Activated CD8-positive, alpha-beta memory T cell treated with anti-CD3 and anti-CD28 coated beads, Interleukin-2, amount 10 ng/mL, durations not matched to agents 7 days and 5 days (primary cell): ENCODE data around the gene CDCA8. TPM values are rescaled to one million over a fixed set of nuclear protein-coding genes. Genes with fewer than 3 reads are reported as not detected.
"Not testable (repeated sequence)": the region's sequence is repeated elsewhere in the genome, so short reads cannot be mapped to it uniquely, and the experiment has no call there.

Experiments
- ATAC-seq: fragments of 150-1000 bp; cut with Tn5 transposase; one replicate; pipeline ENCODE4 v1.10.0; 2021; ENCODE audit warnings: moderate library complexity
- CTCF ChIA-PET: fragments of 350-600 bp; sonication (Branson Sonifier 250); formaldehyde crosslinking; loops from one replicate; lab custom pipeline; 2021; ENCODE audit warnings: antibody characterized with exemption; lab: Charles Lee
- DNase-seq: peaks from one replicate; pipeline ENCODE4 v3.0.0-alpha.2; 2020
- H3K27ac Mint-ChIP-seq: one replicate; pipeline ENCODE4 v1.8.0; 2021; ENCODE audit warnings: mild to moderate bottlenecking, mixed read lengths
- H3K27me3 Mint-ChIP-seq: one replicate; pipeline ENCODE4 v1.8.0; 2021; ENCODE audit warnings: mixed read lengths
- H3K36me3 Mint-ChIP-seq: one replicate; pipeline ENCODE4 v1.8.0; 2021; ENCODE audit warnings: mild to moderate bottlenecking, mixed read lengths
- H3K4me1 Mint-ChIP-seq: one replicate; pipeline ENCODE4 v1.8.0; 2021; ENCODE audit warnings: mixed read lengths
- H3K4me3 Mint-ChIP-seq: one replicate; pipeline ENCODE4 v1.8.0; 2021; ENCODE audit warnings: mild to moderate bottlenecking, moderate library complexity, mixed read lengths
- H3K9me3 Mint-ChIP-seq: one replicate; pipeline ENCODE4 v1.8.0; 2022; ENCODE audit warnings: low read depth, mixed read lengths
- total RNA-seq, 2 experiments: library from RNA; stranded (reverse); gene quantifications; one replicate each; pipeline ENCODE4 v1.2.3, GENCODE V29; 2021

The CDCA8 gene
- total RNA-seq, 2 experiments from 2014 or later, result 77.2 to 97.3 TPM

DNA sequence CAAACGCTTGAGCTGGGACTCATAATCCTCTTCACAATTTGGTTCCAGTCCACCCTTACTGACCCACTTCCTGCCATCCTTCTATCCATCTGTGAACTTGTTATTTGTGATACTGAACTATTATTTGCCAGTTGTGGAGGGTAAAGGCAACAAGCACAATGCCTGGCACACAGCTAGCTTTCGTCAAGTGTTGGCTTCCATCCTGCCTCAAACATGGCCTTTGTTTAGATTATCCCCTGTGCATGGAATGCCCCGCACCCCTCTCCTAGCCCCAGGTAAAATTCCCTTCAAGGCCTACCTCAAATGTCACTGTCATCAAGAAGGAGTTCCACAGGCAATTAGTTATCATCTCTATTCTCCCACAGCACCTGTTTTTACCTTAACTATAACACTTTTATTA is 11.4 kb upstream of the CDCA8 start:
- Mint-ChIP-seq H3K27me3 (peaks cover 2% of the 10 kb centered on the region), H3K4me1 (peaks cover 6% of the 10 kb centered on the region), H3K9me3 (no peaks in the 10 kb centered on the region), H3K36me3 (peaks cover 15% of the 10 kb centered on the region), H3K4me3 (no peak overlapping the region), H3K27ac (no peak overlapping the region)
- DNase-seq (no peak), ATAC-seq (no peak)
- CTCF ChIA-PET, result interaction anchor here (1.0 to 14.3 kb wide), 13 partner anchors 12 to 233 kb away, joined by 3 to 145 read pairs (median 7); partner anchors contain the start of gene CDCA8

DNA sequence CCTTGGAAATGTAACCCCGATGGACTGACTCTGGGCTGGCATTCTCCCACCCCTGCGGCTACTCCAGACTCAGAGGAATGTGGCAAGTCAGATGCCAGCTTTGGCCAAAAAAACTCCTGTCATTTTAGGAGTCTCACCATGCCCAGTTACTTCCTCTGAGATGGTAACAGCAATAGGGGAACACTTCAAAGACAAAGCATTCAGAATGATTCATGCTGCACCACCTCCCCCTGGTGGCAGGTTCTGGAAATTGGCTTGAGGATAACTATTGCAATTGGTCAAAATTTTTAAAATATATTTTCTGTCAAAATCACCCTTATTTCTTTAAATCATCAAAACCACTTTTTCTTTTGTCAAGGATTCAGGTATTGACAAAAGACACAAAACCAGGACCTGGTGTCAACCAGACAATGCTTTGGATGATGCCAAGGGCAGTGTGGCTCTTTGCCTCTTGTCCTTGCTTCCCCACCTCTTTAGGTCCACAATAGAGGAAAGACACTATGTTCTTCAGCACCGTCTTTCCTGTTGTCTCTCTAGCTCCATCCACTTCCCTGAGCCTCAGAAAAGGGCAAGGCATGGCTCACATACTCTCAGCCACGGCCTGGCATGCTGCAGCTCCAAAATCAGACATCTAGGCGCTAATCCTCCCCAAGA is 9.9 kb upstream of the CDCA8 start:
- CTCF ChIA-PET, result interaction anchor here (0.7 to 14.3 kb wide), 34 partner anchors 9 to 234 kb away, joined by 3 to 145 read pairs (median 4); partner anchors contain the start of genes CDCA8, GNL2 and SNIP1
- Mint-ChIP-seq H3K4me1 (peaks cover 6% of the 10 kb centered on the region), H3K27ac (peak overlapping the region; percentile 52), H3K9me3 (no peaks in the 10 kb centered on the region), H3K27me3 (no peaks in the 10 kb centered on the region), H3K4me3 (no peak overlapping the region), H3K36me3 (peaks cover 22% of the 10 kb centered on the region)
- DNase-seq, result peak; percentile 84
- peak; percentile 80 for ATAC-seq

DNA sequence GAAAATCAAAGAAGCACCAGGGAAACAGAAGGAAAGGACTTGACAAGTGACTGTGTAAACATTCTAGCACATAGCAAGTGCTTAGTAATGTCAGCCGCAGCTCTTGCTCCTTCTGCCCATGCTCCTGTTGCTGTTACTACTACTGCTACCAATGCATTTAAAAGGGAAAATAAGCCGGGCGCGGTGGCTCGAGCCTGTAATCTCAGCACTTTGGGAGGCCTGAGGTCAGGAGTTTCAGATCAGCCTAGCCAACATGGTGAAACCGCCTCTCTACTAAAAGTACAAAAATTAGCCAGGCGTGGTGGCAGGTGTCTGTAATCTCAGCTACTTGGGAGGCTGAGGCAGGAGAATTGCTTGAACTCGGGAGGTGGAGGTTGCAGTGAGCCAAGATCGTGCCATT is 8.1 kb upstream of the CDCA8 start:
- not testable (repeated sequence) for H3K27me3 Mint-ChIP-seq, ATAC-seq, H3K4me3 Mint-ChIP-seq, H3K9me3 Mint-ChIP-seq, DNase-seq
- peak overlapping the region; percentile 0 for H3K27ac Mint-ChIP-seq
- CTCF ChIA-PET, result interaction anchor here (1.1 to 14.3 kb wide), 10 partner anchors 8 to 230 kb away, joined by 3 to 145 read pairs (median 4); partner anchors contain the start of genes CDCA8 and MTF1
- H3K4me1 Mint-ChIP-seq, result peaks cover 22% of the 10 kb centered on the region
- H3K36me3 Mint-ChIP-seq, result peaks cover 34% of the 10 kb centered on the region

DNA sequence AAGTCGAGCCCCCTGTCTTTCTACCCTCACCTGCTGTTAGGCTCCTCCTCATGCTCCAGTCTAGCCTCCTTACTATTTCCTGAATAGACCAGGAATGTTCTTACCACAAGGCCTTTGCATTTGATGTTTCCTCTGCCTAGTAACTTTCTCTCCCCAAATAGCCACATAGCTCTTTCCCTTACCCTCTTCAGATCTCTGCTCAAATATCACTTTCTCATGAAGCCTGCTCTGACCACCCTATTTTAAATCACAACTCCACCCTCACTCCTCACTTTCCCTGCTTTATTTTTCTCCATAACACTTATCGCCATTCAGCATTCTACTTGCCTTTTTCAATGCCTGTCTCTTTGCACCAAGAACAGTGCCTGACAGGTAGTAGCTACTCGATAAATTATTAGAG is 6.6 kb upstream of the CDCA8 start:
- H3K27ac Mint-ChIP-seq, result no peak overlapping the region
- H3K4me3 Mint-ChIP-seq, result no peak overlapping the region
- peaks cover 33% of the 10 kb centered on the region for H3K4me1 Mint-ChIP-seq
- H3K36me3 Mint-ChIP-seq, result peaks cover 36% of the 10 kb centered on the region
- no peaks in the 10 kb centered on the region for H3K27me3 Mint-ChIP-seq
- no peak for DNase-seq
- CTCF ChIA-PET, result interaction anchor here (1.2 to 14.3 kb wide), 3 partner anchors 9 to 210 kb away, joined by 3 to 145 read pairs (median 3); no protein-coding TSS in a partner anchor
- no peaks in the 10 kb centered on the region for H3K9me3 Mint-ChIP-seq
- no peak for ATAC-seq

DNA sequence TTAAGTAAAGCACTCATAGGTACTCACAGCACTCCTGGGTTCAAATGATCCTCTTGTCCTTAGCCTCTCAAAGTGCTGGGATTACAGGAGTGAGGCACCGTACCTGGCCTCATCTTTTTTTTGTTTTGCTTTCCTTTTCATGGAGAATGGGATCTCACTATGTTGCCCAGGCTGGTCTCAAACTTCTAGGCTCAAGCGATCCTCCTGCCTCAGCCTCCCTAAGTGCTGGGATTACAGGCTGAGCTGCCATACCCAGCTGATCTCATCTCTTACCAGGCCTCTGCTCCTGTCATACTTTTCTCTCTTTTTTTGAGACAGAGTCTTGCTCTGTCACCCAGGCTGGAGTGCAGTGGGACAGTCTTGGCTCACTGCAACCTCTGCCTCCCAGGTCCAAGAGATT is 4.6 kb upstream of the CDCA8 start:
- H3K4me1 Mint-ChIP-seq, result peaks cover 38% of the 10 kb centered on the region
- not testable (repeated sequence) for H3K27me3 Mint-ChIP-seq, H3K4me3 Mint-ChIP-seq, ATAC-seq, DNase-seq, H3K9me3 Mint-ChIP-seq
- CTCF ChIA-PET, result interaction anchor here (5.8 kb wide), 1 partner anchor 84 kb away, joined by 22 read pairs; no protein-coding TSS in a partner anchor
- H3K27ac Mint-ChIP-seq, result peak overlapping the region; percentile 58
- peaks cover 34% of the 10 kb centered on the region for H3K36me3 Mint-ChIP-seq

DNA sequence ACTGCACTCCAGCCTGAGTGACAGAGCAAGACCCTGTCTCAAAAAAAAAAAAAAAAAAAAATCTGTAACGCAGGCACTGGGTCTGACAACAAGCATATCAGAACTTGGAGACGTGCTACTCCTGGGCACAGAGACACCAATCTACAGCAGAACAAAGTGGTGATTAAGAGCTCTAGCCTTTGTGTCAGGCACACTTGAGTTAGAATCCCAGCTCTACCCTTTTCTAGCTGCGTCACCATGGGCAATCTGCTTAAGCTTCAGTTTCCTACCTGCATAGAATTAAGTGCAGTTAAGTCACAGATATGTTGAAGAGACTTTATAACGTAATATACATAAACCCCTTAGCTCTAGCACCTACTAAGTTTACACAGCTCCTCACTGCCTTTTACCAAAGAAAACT is 3.4 kb upstream of the CDCA8 start:
- ATAC-seq, result no peak
- no peak for DNase-seq
- Mint-ChIP-seq H3K9me3 (no peaks in the 10 kb centered on the region), H3K4me1 (peaks cover 39% of the 10 kb centered on the region), H3K27me3 (no peaks in the 10 kb centered on the region), H3K4me3 (peak overlapping the region; percentile 94), H3K27ac (peak overlapping the region; percentile 94), H3K36me3 (peaks cover 32% of the 10 kb centered on the region)
- CTCF ChIA-PET, result interaction anchor here (0.6 to 5.8 kb wide), 10 partner anchors 20 to 214 kb away, joined by 3 to 22 read pairs (median 5); partner anchors contain the start of genes GNL2, MEAF6 and MTF1

DNA sequence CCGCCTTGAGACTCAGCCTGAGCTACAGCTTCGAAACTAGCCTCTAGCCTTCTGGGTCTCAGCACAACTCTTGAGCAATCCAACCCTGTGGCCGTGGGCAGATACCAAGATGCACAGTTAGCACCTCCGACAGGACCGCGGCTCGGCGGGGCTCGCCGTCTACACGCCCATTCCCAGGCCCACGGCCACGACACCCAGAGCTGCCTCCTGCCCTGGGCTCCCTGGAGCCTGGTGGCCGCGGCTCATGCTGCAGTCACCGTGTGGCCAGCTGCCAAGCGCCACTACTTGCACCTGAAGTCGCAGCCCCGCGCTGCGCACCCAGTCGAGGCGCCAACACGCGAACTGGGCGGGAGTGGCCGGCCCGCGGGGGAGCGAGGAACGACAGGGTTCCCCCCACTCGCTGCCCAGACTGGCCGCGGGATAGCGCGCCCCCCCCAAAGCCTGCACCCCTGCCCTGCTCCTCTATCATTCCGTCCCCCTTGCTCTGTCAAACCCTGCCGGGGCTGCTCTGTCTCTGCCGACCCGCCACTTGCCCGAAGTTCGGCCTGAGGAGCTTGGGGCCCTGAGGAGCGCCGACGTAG is 729 bp upstream of the CDCA8 start:
- peak overlapping the region; percentile 94 for H3K4me3 Mint-ChIP-seq
- ATAC-seq (peak; percentile 4), DNase-seq (peak; percentile 59)
- peaks cover 37% of the 10 kb centered on the region for H3K36me3 Mint-ChIP-seq
- no peaks in the 10 kb centered on the region for H3K9me3 Mint-ChIP-seq
- CTCF ChIA-PET, result interaction anchor here (0.6 to 6.5 kb wide), 9 partner anchors 10 to 298 kb away, joined by 3 to 57 read pairs (median 6); partner anchors contain the start of genes GNL2, MEAF6, MTF1 and SF3A3
- no peaks in the 10 kb centered on the region for H3K27me3 Mint-ChIP-seq
- H3K4me1 Mint-ChIP-seq, result peaks cover 52% of the 10 kb centered on the region
- H3K27ac Mint-ChIP-seq, result peak overlapping the region; percentile 94

DNA sequence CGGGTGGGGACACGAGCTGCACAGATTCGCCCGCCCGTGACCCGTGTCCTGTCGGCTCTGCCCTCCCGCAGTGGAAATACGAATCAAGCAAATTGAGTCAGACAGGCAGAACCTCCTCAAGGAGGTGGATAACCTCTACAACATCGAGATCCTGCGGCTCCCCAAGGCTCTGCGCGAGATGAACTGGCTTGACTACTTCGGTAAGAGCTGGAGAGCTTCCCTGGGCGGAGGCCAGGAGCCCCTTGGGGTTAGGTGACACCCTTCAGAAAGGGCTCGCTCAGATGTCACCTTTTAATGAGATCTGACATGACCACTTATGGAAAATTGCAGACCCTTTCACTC is 489 bp downstream of the CDCA8 start:
- H3K4me1 Mint-ChIP-seq, result peaks cover 62% of the 10 kb centered on the region
- DNase-seq (no peak), ATAC-seq (no peak)
- H3K36me3 Mint-ChIP-seq, result peaks cover 42% of the 10 kb centered on the region
- no peaks in the 10 kb centered on the region for H3K27me3 Mint-ChIP-seq
- peak overlapping the region; percentile 94 for H3K27ac Mint-ChIP-seq
- no peaks in the 10 kb centered on the region for H3K9me3 Mint-ChIP-seq
- peak overlapping the region; percentile 94 for H3K4me3 Mint-ChIP-seq
- CTCF ChIA-PET, result interaction anchor here (0.8 to 6.5 kb wide), 6 partner anchors 11 to 167 kb away, joined by 3 to 57 read pairs (median 4); partner anchors contain the start of gene MTF1

DNA sequence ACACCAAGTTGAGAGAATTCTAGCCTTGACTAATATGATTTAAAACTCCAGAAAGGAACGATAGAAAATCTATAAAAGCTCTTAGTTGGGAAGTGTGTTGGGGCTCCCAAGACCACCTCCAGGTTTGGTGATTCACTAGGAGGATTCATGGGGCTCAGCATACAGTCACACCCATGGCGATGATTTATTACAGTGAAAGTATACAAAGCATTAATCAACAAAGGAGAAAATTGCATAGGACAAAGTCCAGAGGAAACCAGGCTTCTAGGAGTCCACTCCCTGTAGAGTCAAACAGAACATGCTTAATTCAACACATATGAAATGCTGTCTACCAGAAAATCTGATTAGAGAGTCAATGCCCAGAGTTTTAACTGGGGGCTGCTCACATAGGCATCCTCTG is 4.8 kb downstream of the CDCA8 start:
- CTCF ChIA-PET, result interaction anchor here (1.2 kb wide), 1 partner anchor 163 kb away, joined by 3 read pairs; no protein-coding TSS in a partner anchor
- peaks cover 63% of the 10 kb centered on the region for H3K36me3 Mint-ChIP-seq

DNA sequence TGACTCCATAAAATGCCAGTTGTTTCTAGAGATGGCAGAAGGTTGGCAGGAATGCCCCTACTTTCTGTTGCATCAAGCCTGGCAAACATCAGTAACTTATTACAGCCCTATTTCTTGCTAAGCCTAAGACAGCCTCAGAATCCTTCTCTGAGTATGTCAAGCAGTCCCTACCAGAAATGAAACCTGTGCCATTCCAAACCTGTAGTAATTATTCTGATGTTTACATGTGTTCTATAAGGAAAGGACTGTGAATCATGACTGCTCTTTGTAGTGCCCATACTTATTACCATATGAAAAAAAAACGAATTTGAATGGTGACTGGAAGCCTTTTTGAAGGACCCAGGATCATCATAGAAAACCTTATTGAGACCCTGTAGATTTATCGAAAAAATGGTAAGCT is 5.4 kb downstream of the CDCA8 start:
- Mint-ChIP-seq H3K27me3 (no peaks in the 10 kb centered on the region), H3K9me3 (no peaks in the 10 kb centered on the region), H3K4me3 (no peak overlapping the region), H3K4me1 (peaks cover 42% of the 10 kb centered on the region), H3K36me3 (peaks cover 67% of the 10 kb centered on the region), H3K27ac (no peak overlapping the region)
- DNase-seq (no peak), ATAC-seq (no peak)
- CTCF ChIA-PET, result no interaction called here

More for the DNA sequence above, 4.8 kb downstream of the CDCA8 start:
- Mint-ChIP-seq H3K4me3 (no peak overlapping the region), H3K27me3 (no peaks in the 10 kb centered on the region), H3K4me1 (peaks cover 44% of the 10 kb centered on the region), H3K9me3 (no peaks in the 10 kb centered on the region), H3K27ac (no peak overlapping the region)
- no peak for ATAC-seq
- DNase-seq, result no peak

DNA sequence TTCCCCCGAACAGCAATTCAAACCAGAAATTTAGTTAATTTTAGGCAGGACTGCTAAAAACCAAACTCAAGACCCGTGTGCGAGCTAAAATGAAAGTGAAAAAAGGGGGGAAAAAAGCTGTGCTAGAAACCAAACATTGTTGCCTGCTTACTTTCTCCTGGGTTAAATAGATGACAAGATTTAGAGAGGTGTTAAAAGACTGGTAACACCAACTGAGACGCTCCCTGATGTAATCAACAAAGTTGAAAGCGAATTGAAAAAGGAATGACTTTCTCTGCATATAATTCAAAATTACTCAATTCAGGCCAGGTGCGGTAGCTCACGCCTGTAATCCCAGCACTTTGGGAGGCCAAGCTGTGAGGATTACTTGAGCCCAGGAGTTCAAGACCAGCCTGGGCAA is 6.8 kb downstream of the CDCA8 start:
- peak overlapping the region; percentile 53 for H3K27ac Mint-ChIP-seq
- H3K4me3 Mint-ChIP-seq, result no peak overlapping the region
- CTCF ChIA-PET, result interaction anchor here (1.4 to 1.7 kb wide), 3 partner anchors 9 to 160 kb away, joined by 3 to 6 read pairs (median 5); partner anchors contain the start of gene MTF1
- H3K4me1 Mint-ChIP-seq, result peaks cover 40% of the 10 kb centered on the region
- H3K36me3 Mint-ChIP-seq, result peaks cover 76% of the 10 kb centered on the region
- ATAC-seq (no peak), DNase-seq (no peak)
- H3K9me3 Mint-ChIP-seq, result no peaks in the 10 kb centered on the region
- no peaks in the 10 kb centered on the region for H3K27me3 Mint-ChIP-seq

DNA sequence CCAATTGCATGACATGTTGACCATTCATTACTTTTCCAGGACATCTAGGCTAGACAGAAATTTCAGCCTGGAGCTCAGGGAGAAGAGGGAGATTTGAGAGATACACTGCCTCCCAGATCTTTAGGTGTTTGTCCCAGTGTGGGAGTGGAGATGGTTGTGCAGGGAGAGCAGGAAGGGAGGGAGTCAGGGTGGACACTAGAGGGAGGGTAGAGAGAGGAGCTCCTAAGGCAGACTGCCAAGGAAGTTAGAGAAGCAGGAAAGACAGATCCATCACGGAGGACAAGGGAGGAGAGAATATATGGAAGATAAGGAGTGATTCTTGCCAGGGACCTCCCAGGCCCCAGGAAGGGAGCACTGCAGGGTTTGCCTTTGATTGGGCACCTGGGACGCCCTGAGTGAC is 8.7 kb downstream of the CDCA8 start:
- peaks cover 27% of the 10 kb centered on the region for H3K4me1 Mint-ChIP-seq
- no peak overlapping the region for H3K4me3 Mint-ChIP-seq
- no peaks in the 10 kb centered on the region for H3K9me3 Mint-ChIP-seq
- H3K27ac Mint-ChIP-seq, result no peak overlapping the region
- peaks cover 71% of the 10 kb centered on the region for H3K36me3 Mint-ChIP-seq
- no peak for DNase-seq
- CTCF ChIA-PET, result no interaction called here
- no peak for ATAC-seq
- H3K27me3 Mint-ChIP-seq, result no peaks in the 10 kb centered on the region

DNA sequence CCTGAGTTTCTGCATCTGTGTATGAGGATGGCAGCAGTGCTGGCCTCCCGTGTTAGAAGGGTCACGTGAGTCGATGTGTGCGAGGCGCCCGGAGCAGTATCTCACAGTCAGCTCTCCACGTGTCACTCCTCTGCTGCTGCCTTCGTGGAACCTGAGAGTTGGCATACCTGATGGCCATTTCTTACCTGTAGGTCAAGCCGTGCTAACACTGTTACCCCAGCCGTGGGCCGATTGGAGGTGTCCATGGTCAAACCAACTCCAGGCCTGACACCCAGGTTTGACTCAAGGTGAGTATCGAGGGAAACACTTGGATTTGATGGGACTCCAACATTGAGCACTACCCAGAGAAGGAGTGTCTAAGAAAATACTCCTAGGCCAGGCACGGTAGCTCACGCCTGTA is 10.7 kb downstream of the CDCA8 start:
- H3K9me3 Mint-ChIP-seq, result no peaks in the 10 kb centered on the region

More for the DNA sequence above, 10.7 kb downstream of the CDCA8 start:
- CTCF ChIA-PET, result no interaction called here
- Mint-ChIP-seq H3K27me3 (no peaks in the 10 kb centered on the region), H3K36me3 (peaks cover 70% of the 10 kb centered on the region), H3K4me3 (no peak overlapping the region), H3K4me1 (peaks cover 11% of the 10 kb centered on the region), H3K27ac (no peak overlapping the region)
- ATAC-seq, result no peak
- no peak for DNase-seq
